MM.1S (cell line): ENCODE results near the gene MCF2L2.

Source experiments
- EZH2phosphoT487 ChIP-seq: fragments of 300-600 bp; sonication (generic); IDR thresholded peaks from 2 replicates; pipeline ENCODE4 v1.6.1; 2018; ENCODE audit warnings: antibody characterized with exemption, low read length
- TF ChIP-seq, protein P1 (sequence below): fragments of 300-600 bp; sonication (generic); IDR thresholded peaks from 2 replicates; pipeline ENCODE4 v1.5.1; 2016; ENCODE audit warnings: antibody characterized with exemption, low read length, mixed read lengths

DNA sequence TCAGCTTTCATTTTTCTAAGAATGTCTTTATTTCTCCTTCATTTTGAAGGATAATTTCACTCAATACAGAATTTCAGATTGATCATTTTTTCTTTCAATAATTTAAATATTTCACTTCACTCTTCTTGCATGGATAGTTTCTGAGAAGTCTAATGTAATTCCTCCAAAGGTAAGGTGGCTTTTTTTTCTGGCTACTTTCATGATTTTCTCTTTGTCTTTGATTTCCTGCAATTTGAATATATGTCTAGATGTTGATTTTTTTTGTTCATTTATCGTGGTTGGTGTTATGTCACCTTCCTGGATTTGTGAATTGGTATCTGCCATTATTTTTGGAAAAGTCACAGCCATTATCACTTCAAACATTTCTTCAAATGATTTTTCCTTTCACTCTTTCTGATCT is 14.6 kb upstream of the MCF2L2 start:
- TF ChIP-seq, protein P1, sequence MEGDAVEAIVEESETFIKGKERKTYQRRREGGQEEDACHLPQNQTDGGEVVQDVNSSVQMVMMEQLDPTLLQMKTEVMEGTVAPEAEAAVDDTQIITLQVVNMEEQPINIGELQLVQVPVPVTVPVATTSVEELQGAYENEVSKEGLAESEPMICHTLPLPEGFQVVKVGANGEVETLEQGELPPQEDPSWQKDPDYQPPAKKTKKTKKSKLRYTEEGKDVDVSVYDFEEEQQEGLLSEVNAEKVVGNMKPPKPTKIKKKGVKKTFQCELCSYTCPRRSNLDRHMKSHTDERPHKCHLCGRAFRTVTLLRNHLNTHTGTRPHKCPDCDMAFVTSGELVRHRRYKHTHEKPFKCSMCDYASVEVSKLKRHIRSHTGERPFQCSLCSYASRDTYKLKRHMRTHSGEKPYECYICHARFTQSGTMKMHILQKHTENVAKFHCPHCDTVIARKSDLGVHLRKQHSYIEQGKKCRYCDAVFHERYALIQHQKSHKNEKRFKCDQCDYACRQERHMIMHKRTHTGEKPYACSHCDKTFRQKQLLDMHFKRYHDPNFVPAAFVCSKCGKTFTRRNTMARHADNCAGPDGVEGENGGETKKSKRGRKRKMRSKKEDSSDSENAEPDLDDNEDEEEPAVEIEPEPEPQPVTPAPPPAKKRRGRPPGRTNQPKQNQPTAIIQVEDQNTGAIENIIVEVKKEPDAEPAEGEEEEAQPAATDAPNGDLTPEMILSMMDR: no peak
- TF ChIP-seq EZH2phosphoT487: no peak
